ENCODE data around the gene BRD8. TPM values are rescaled to one million over a fixed set of nuclear protein-coding genes. Genes with fewer than 3 reads are reported as not detected.

BRD8 gene
- total and polyA plus RNA-seq, 2 donors (not counting 3 experiments of a cell fraction or from before 2014, with no cell fraction given): 38.2 to 73.7 TPM

DNA sequence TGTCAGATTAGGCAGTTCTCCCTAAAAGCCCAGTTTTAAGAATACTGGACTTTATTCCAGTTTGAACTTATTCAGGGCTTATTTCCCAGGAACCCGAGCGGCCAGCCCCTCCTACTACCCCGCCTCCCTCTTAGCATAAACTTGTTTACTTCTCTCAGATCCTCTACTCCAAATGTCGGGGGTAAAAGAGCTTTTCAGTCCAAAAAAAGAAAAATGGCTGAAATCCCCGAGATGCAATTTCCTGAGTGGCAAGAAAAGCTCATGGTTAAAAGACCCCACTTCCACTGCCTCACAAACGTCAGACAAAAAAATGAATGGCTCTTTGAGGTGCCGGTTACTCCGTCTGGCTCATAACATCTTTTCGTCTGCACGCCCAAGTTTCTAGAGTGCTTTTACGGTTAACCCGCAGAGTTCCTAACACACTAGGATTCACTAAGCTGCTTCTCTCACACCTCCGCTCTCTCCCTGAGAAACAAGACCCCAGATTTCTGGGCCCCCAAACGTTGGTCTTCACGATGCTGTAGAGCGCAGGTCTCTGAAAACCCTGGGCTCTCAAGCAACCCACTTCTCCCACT is 402 bp downstream of the BRD8 start:
- Histone ChIP-seq H3K9me1 (replicated peaks; ENCODE audit: control insufficient read depth, extremely low read depth, insufficient read depth, low read length) (no peaks in the 10 kb centered on the region), H3K9ac (replicated peaks; ENCODE audit: extremely low read depth, insufficient read depth, low read length) (peak overlapping the region; percentile 88), H3K4me2 (ENCODE audit: insufficient read depth, low read length) (peak overlapping the region; percentile 64), H3K79me2 (ENCODE audit: control insufficient read depth, insufficient read depth, low read length) (peaks cover 49% of the 10 kb centered on the region), H3K9me3 (replicated peaks; ENCODE audit: control insufficient read depth, insufficient read depth, low read length) (no peaks in the 10 kb centered on the region), H3K36me3 (ENCODE audit: control insufficient read depth in 2 of 2, extremely low read depth in 1 of 2, insufficient read depth in 2 of 2, low read length in 2 of 2) (peaks cover 4 to 15% of the 10 kb centered on the region in 2 experiments), H4K20me1 (replicated peaks; ENCODE audit: control insufficient read depth, extremely low read depth, insufficient read depth, low read length) (no peaks in the 10 kb centered on the region), H3K4me3 (replicated peaks in 1 of 3; ENCODE audit: insufficient read depth in 1 of 3, low read depth in 1 of 3, low read length in 3 of 3) (peak overlapping the region; percentile 71 to 95 (median 87)), H3K4me1 (ENCODE audit: control insufficient read depth, extremely low read depth, insufficient read depth, low read length) (peaks cover 22% of the 10 kb centered on the region), H3K27me3 (ENCODE audit: control insufficient read depth in 2 of 2, insufficient read depth in 2 of 2, low read length in 2 of 2) (no peaks in the 10 kb centered on the region), H3K27ac (ENCODE audit: insufficient read depth, low read depth, low read length) (peak overlapping the region; percentile 68), H2AFZ (ENCODE audit: low read depth, low read length) (peak overlapping the region; percentile 63)
- intact Hi-C loops (cut with micrococcal nuclease) (loop anchor here (5.0 kb wide), 1 partner anchor 154 kb away; the partner anchor contains the start of gene CDC25C), dilution Hi-C loops (cut with MboI; ENCODE audit: extremely low pct_ligation_motif_present, low sequenced_read_pairs) (no loop called here)
- TF ChIP-seq MYC (IDR thresholded peaks at IDR 0.05; ENCODE audit: low read depth, low read length) (no peak), CTCF (IDR thresholded peaks at IDR 0.05; ENCODE audit: extremely low read depth in 1 of 2, insufficient read depth in 1 of 2, low read depth in 1 of 2, low read length in 2 of 2) (no peak), EZH2 (IDR thresholded peaks at IDR 0.05; ENCODE audit: borderline replicate concordance, low read depth, low read length, severe bottlenecking) (no peak), JUN (IDR thresholded peaks at IDR 0.05; ENCODE audit: borderline replicate concordance, insufficient read depth, insufficient read length, low read depth) (no peak), POLR2AphosphoS5 (IDR thresholded peaks at IDR 0.05; ENCODE audit: insufficient read depth, low read depth, low read length) (no peak), GATA2 (IDR thresholded peaks at IDR 0.05; ENCODE audit: insufficient read depth, insufficient read length, low read depth, low read length) (no peak), POLR2A (IDR thresholded peaks at IDR 0.05; ENCODE audit: low read depth, low read length) (no peak), FOS (IDR thresholded peaks at IDR 0.05; ENCODE audit: borderline replicate concordance, insufficient read depth, low read length) (no peak)
- TF ChIP-seq, protein P1, sequence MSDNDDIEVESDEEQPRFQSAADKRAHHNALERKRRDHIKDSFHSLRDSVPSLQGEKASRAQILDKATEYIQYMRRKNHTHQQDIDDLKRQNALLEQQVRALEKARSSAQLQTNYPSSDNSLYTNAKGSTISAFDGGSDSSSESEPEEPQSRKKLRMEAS (IDR thresholded peaks at IDR 0.05; ENCODE audit: insufficient read depth, insufficient read length): no peak
- BruUV-seq (replicated peaks): TSS peak; percentile 70
- ChIA-PET CTCF (interaction anchor here (1.7 to 2.1 kb wide), 3 partner anchors 10 to 326 kb away, joined by 7 to 10 read pairs (median 9); no protein-coding TSS in a partner anchor), POLR2A (interaction anchor here (0.7 kb wide), 1 partner anchor 160 kb away, joined by 3 read pairs; the partner anchor contains the start of gene FAM53C)
- FAIRE-seq (no peak), DNase-seq (ENCODE audit: low read depth, low spot score) (peak; percentile 60)

All from endothelial cell of umbilical vein (primary cell).